HG03060 (cell line): ENCODE measurements around the gene CTAG1B.
"Not testable (repeated sequence)": the region's sequence is repeated elsewhere in the genome, so short reads cannot be mapped to it uniquely, and the experiment has no call there.

Experiments used
- ATAC-seq: cut with Tn5 transposase; IDR thresholded peaks from one replicate; pipeline ENCODE4 v1.9.1; 2021; ENCODE audit warnings: low read depth, moderate number of reproducible peaks; ENCODE audit not compliant: unreplicated experiment

Gene CTAG1B

GRCh38 chrX:154593201-154593600 is 25.9 kb downstream of the CTAG1B start:
- ATAC-seq, result no peak

- no peak for ATAC-seq
Observed at GRCh38 chrX:154592505-154592904, 26.6 kb downstream of the CTAG1B start.

GRCh38 chrX:154590415-154590814 is 28.7 kb downstream of the CTAG1B start:
- ATAC-seq, result not testable (repeated sequence)

- not testable (repeated sequence) for ATAC-seq
Observed at GRCh38 chrX:154584585-154585183, 34.4 kb downstream of the CTAG1B start, which contains the start of gene CTAG1A. Gene CTAG1A (plus strand): TSS chrX:154585133. CDS start chrX:154585207, 74 bp downstream.

GRCh38 chrX:154582994-154583393 is 36.1 kb downstream of the CTAG1B start:
- not testable (repeated sequence) for ATAC-seq

GRCh38 chrX:154575076-154575475 is 44.0 kb downstream of the CTAG1B start:
- ATAC-seq, result not testable (repeated sequence)

GRCh38 chrX:154573061-154573460 is 46.0 kb downstream of the CTAG1B start:
- not testable (repeated sequence) for ATAC-seq

- not testable (repeated sequence) for ATAC-seq
Observed at GRCh38 chrX:154570361-154570760, 48.7 kb downstream of the CTAG1B start.
